Natural killer cell (primary cell): ENCODE measurements around the gene COL11A2. TPM values are rescaled to one million over a fixed set of nuclear protein-coding genes. Genes with fewer than 3 reads are reported as not detected.

Experiments used
- ATAC-seq, 3 donors: fragments of 150-1000 bp in 2 of 3; fragments of 200-7000 bp in 1 of 3; cut with Tn5 transposase; 1 replicate in 1 of 3; 2 replicates in 2 of 3; pipeline ENCODE4 v1.10.0; 2021; ENCODE audit warnings: mild to moderate bottlenecking in 2 of 3, moderate library complexity in 2 of 3
- DNase-seq, 2 donors: peaks; one replicate each; pipeline versions ENCODE4 v3.0.0 to v3.0.0-alpha.2; 2013 to 2021; ENCODE audit warnings: mixed read lengths in 1 of 2
- H3K27ac ChIP-seq: one replicate; pipeline ENCODE4 v1.5.1; 2013; ENCODE audit warnings: mild to moderate bottlenecking, low read length
- H3K27me3 ChIP-seq: one replicate; pipeline ENCODE4 v1.6.1; 2013; ENCODE audit warnings: low read length; ENCODE audit not compliant: control insufficient read depth, insufficient read depth
- H3K36me3 ChIP-seq: one replicate; pipeline ENCODE4 v1.6.1; 2013; ENCODE audit warnings: low read length; ENCODE audit not compliant: control insufficient read depth, insufficient read depth
- H3K4me1 ChIP-seq: one replicate; pipeline ENCODE4 v1.6.1; 2013; ENCODE audit warnings: low read length; ENCODE audit not compliant: control insufficient read depth, insufficient read depth
- H3K4me3 ChIP-seq: one replicate; pipeline ENCODE4 v1.5.1; 2013; ENCODE audit warnings: low read length
- H3K9me3 ChIP-seq: one replicate; pipeline ENCODE4 v1.6.1; 2013; ENCODE audit warnings: low read length; ENCODE audit not compliant: control insufficient read depth, insufficient read depth
- H3K27ac Mint-ChIP-seq, 2 donors: one replicate each; pipeline ENCODE4 v1.8.0; 2022; ENCODE audit warnings: mild to moderate bottlenecking in 2 of 2, mixed read lengths in 2 of 2, moderate library complexity in 1 of 2
- H3K27me3 Mint-ChIP-seq, 2 donors: one replicate each; pipeline ENCODE4 v1.8.0; 2022; ENCODE audit warnings: low read depth in 2 of 2, mixed read lengths in 2 of 2
- H3K36me3 Mint-ChIP-seq: one replicate; pipeline ENCODE4 v1.8.0; 2022; ENCODE audit warnings: mixed read lengths
- H3K4me1 Mint-ChIP-seq, 2 donors: one replicate each; pipeline ENCODE4 v1.8.0; 2022; ENCODE audit warnings: mixed read lengths in 2 of 2
- H3K4me3 Mint-ChIP-seq: one replicate; pipeline ENCODE4 v1.8.0; 2022; ENCODE audit warnings: mild to moderate bottlenecking, moderate library complexity, mixed read lengths
- H3K9me3 Mint-ChIP-seq, 2 donors: one replicate each; pipeline ENCODE4 v1.8.0; 2022; ENCODE audit warnings: mixed read lengths in 2 of 2
- CTCF ChIP-seq: fragments of 200-600 bp; IDR thresholded peaks from one replicate; pipeline ENCODE4 v1.8.0; 2022; ENCODE audit warnings: antibody characterized with exemption
- WGBS: methylation state at CpG from one replicate; pipeline ENCODE4 v1.1.7; 2013; ENCODE audit warnings: missing lambda C conversion rate; ENCODE audit not compliant: insufficient coverage; 5-methylcytosine and 5-hydroxymethylcytosine counted together
- intact Hi-C: fragments of 100-400 bp; cut with micrococcal nuclease; formaldehyde crosslinking; loops from one replicate; pipeline ENCODE4 v1.14.2; 2022
- total RNA-seq, 4 donors: library from RNA; stranded (reverse); fragments of 120-200 nt in 1 of 4; gene quantifications; one replicate each; pipeline versions ENCODE4 v1.2.3 to v1.2.4, GENCODE V29; 2013 to 2022

Gene COL11A2
- total RNA-seq, 3 donors from 2014 or later (not counting 1 experiment from before 2014, with no cell fraction given): 0.93 to 2.0 (median 0.94) TPM

- 90% methylated on average over 17 of the region's 17 CpGs for WGBS
- intact Hi-C loops: no loop called here
- DNase-seq: no peak
These were observed 26.5 kb downstream of the COL11A2 start for GRCh38 chr6:33165581-33166258.

DNA sequence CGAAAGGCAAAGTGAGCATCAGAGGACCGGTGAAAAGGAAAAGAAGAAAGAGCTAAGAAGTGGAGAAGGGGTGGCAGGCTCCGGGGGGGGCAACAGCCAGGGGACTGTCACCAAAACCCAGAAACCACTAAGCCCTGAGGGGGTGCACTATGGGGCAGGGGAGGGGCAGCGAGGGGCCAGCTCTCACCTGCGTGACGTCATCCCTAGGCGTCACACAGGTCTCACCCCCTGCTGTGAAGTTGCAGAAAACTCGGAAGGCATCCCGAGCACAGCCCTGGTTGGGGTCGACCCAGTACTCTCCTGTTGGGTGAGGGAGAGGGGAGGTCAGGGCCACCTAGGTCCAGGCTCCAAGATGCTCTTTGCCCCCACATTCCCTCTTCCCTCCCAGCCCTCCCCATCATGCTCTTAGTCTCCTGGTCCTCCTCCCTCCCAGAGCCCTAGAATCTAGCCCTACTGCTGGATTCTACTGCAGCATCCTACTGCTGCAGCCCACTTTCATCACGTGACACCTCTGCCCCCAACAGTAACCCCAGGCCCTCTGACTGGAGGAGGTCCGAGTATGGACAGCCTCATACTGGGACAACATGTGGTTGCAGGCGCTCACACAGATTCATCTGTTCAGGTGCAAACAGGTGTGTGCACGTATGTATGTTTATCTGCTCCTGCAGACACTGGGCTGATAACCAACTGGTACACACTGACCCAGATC lies 27.4 kb downstream of the COL11A2 start:
- WGBS: 83% methylated on average over 12 of the region's 14 CpGs
- H3K27me3 Mint-ChIP-seq: peaks cover 0 to 9% of the 10 kb centered on the region in 2 donors
- H3K9me3 Mint-ChIP-seq: no peaks in the 10 kb centered on the region
- H3K36me3 ChIP-seq: no peaks in the 10 kb centered on the region
- no peak overlapping the region for H3K27ac ChIP-seq
- H3K4me1 Mint-ChIP-seq: peaks cover 10 to 12% of the 10 kb centered on the region in 2 donors
- no peak overlapping the region for H3K4me3 ChIP-seq
- no peak for TF ChIP-seq CTCF
- peaks cover 12% of the 10 kb centered on the region for H3K4me1 ChIP-seq
- H3K27ac Mint-ChIP-seq: no peak overlapping the region
- H3K27me3 ChIP-seq: no peaks in the 10 kb centered on the region
- no peak overlapping the region for H3K4me3 Mint-ChIP-seq
- no peaks in the 10 kb centered on the region for H3K36me3 Mint-ChIP-seq
- intact Hi-C loops: no loop called here
- no peak for DNase-seq
- no peaks in the 10 kb centered on the region for H3K9me3 ChIP-seq
- no peak for ATAC-seq

More at GRCh38 chr6:33165581-33166258, 26.5 kb downstream of the COL11A2 start:
- H3K27ac ChIP-seq: no peak overlapping the region
- Mint-ChIP-seq H3K27me3 (peaks cover 0 to 9% of the 10 kb centered on the region in 2 donors), H3K4me1 (peaks cover 10 to 12% of the 10 kb centered on the region in 2 donors), H3K27ac (no peak overlapping the region), H3K4me3 (no peak overlapping the region), H3K36me3 (no peaks in the 10 kb centered on the region), H3K9me3 (no peaks in the 10 kb centered on the region)
- H3K9me3 ChIP-seq: no peaks in the 10 kb centered on the region
- ATAC-seq: no peak
- H3K36me3 ChIP-seq: no peaks in the 10 kb centered on the region
- no peak for TF ChIP-seq CTCF
- no peak overlapping the region for H3K4me3 ChIP-seq
- no peaks in the 10 kb centered on the region for H3K27me3 ChIP-seq
- peaks cover 12% of the 10 kb centered on the region for H3K4me1 ChIP-seq

DNA sequence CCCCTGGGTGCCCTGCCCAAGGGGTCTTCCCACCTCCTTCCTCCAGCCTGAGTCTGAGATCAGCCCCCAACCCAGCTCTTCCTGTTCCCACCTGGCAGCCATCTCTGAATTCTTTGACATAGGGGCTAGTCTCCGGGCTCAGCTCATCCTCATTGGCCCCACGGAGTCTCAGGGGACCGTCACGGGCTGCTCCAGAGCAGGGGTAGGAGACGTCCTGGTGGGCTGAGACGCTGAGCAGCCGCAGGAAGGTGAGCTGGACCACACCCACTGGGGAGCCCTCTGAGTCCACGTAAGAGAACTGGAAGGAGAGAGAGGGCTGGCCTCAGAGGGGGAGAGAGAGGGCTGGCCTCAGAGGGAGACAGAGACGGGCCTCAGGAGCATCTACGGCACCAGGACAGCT lies 28.1 kb downstream of the COL11A2 start:
- Histone ChIP-seq H3K9me3 (no peaks in the 10 kb centered on the region), H3K4me3 (no peak overlapping the region), H3K27me3 (no peaks in the 10 kb centered on the region), H3K27ac (no peak overlapping the region), H3K36me3 (no peaks in the 10 kb centered on the region), H3K4me1 (peaks cover 12% of the 10 kb centered on the region)
- no peak overlapping the region for H3K4me3 Mint-ChIP-seq
- WGBS: 73% methylated on average over 10 of the region's 10 CpGs
- H3K36me3 Mint-ChIP-seq: no peaks in the 10 kb centered on the region
- no peak for DNase-seq
- TF ChIP-seq CTCF: no peak
- intact Hi-C loops: no loop called here
- H3K4me1 Mint-ChIP-seq: peaks cover 10 to 12% of the 10 kb centered on the region in 2 donors
- no peak overlapping the region for H3K27ac Mint-ChIP-seq
- no peaks in the 10 kb centered on the region for H3K9me3 Mint-ChIP-seq
- peaks cover 0 to 9% of the 10 kb centered on the region in 2 donors for H3K27me3 Mint-ChIP-seq
- no peak for ATAC-seq
